Activated T-helper 1 cell treated with anti-CD3 and anti-CD28 coated beads, Interleukin-12 subunit alpha, Interleukin-12 subunit beta, Interleukin-2, Interleukin-4 antibody, amounts not matched to agents 30 ng/mL and 10 ng/mL and 1 ng/mL, durations not matched to agents 14 hours and 24 hours and 36 hours (primary cell): ENCODE measurements around the gene ITGA11. TPM values are rescaled to one million over a fixed set of nuclear protein-coding genes. Genes with fewer than 3 reads are reported as not detected.

Source experiments
- DNase-seq: peaks from one replicate; pipeline ENCODE4 v3.0.0; 2021; ENCODE audit warnings: low spot score
- H3K27ac Mint-ChIP-seq: one replicate; pipeline ENCODE4 v1.8.0; 2021; ENCODE audit warnings: mild to moderate bottlenecking, mixed read lengths
- H3K27me3 Mint-ChIP-seq: one replicate; pipeline ENCODE4 v1.8.0; 2022; ENCODE audit warnings: mild to moderate bottlenecking, moderate library complexity, mixed read lengths; ENCODE audit not compliant: insufficient read depth
- H3K36me3 Mint-ChIP-seq: one replicate; pipeline ENCODE4 v1.8.0; 2021; ENCODE audit warnings: low read depth, mixed read lengths
- H3K4me1 Mint-ChIP-seq: one replicate; pipeline ENCODE4 v1.8.0; 2021; ENCODE audit warnings: low read depth, mixed read lengths
- H3K4me3 Mint-ChIP-seq: one replicate; pipeline ENCODE4 v1.8.0; 2021; ENCODE audit warnings: mild to moderate bottlenecking, moderate library complexity, mixed read lengths
- H3K9me3 Mint-ChIP-seq: one replicate; pipeline ENCODE4 v1.8.0; 2021; ENCODE audit warnings: mixed read lengths
- intact Hi-C: fragments of 100-400 bp; cut with micrococcal nuclease; formaldehyde crosslinking; loops from one replicate; pipeline ENCODE4 v1.15.1; 2024
- total RNA-seq: library from RNA; stranded (reverse); gene quantifications from 2 replicates; pipeline ENCODE4 v1.2.3, GENCODE V29; 2022

Gene ITGA11
- total RNA-seq, 1 donor from 2014 or later = 0.23 TPM

- Mint-ChIP-seq H3K27ac (no peak overlapping the region), H3K4me1 (no peaks in the 10 kb centered on the region), H3K36me3 (no peaks in the 10 kb centered on the region), H3K27me3 (peaks cover 10% of the 10 kb centered on the region), H3K4me3 (no peak overlapping the region), H3K9me3 (no peaks in the 10 kb centered on the region)
- intact Hi-C loops = no loop called here
- no peak for DNase-seq
Measured at GRCh38 chr15:68319997-68320396, 112.0 kb downstream of the ITGA11 start.

- no peak overlapping the region for H3K4me3 Mint-ChIP-seq
- intact Hi-C loops = no loop called here
- no peaks in the 10 kb centered on the region for H3K36me3 Mint-ChIP-seq
Measured at GRCh38 chr15:68318931-68319909, 112.7 kb downstream of the ITGA11 start.

GRCh38 chr15:68318008-68318835, 113.7 kb downstream of the ITGA11 start:
- Mint-ChIP-seq H3K9me3 (no peaks in the 10 kb centered on the region), H3K4me1 (no peaks in the 10 kb centered on the region), H3K4me3 (no peak overlapping the region), H3K36me3 (no peaks in the 10 kb centered on the region), H3K27me3 (peaks cover 10% of the 10 kb centered on the region), H3K27ac (no peak overlapping the region)
- no peak for DNase-seq
- intact Hi-C loops = no loop called here

More at GRCh38 chr15:68318931-68319909, 112.7 kb downstream of the ITGA11 start:
- no peak for DNase-seq
- Mint-ChIP-seq H3K4me1 (no peaks in the 10 kb centered on the region), H3K9me3 (no peaks in the 10 kb centered on the region), H3K27ac (no peak overlapping the region), H3K27me3 (peaks cover 10% of the 10 kb centered on the region)

DNA sequence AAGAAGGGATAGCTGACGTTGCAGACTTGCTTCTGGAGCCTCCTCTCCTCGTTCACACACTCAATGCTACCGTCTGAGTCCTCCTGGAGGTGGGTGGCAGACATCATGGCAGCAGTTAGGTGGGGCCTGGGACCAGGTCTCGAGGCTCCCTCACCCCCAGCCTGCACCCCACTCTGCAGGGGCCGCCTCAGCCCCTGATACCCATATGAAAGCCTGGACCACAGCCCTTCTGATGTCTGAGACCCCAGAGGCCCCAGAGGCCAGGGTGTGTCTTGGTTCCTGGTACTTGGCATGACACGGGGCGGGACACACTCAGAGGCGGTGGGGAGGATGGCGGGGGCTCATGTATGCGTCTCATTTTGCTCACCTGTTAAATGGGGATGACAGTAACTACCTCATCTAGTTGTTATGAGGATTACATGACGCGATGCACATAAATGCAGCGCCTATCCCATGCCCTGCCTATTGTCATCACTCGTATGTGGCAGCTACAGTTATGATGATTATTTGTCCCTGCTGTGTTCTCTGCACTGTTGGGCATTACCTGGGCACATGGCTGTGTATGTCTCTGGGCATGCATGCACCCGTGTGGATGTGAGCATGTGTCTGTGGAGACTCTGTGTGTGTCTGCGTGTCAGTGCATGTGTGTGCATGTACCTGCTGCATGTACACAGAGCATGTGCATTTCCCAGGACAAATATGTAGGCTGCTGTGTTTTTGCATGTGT, 114.5 kb downstream of the ITGA11 start:
- Mint-ChIP-seq H3K9me3 (no peaks in the 10 kb centered on the region), H3K4me3 (no peak overlapping the region), H3K36me3 (no peaks in the 10 kb centered on the region), H3K4me1 (no peaks in the 10 kb centered on the region), H3K27ac (no peak overlapping the region), H3K27me3 (peaks cover 10% of the 10 kb centered on the region)
- no peak for DNase-seq
- intact Hi-C loops = no loop called here

DNA sequence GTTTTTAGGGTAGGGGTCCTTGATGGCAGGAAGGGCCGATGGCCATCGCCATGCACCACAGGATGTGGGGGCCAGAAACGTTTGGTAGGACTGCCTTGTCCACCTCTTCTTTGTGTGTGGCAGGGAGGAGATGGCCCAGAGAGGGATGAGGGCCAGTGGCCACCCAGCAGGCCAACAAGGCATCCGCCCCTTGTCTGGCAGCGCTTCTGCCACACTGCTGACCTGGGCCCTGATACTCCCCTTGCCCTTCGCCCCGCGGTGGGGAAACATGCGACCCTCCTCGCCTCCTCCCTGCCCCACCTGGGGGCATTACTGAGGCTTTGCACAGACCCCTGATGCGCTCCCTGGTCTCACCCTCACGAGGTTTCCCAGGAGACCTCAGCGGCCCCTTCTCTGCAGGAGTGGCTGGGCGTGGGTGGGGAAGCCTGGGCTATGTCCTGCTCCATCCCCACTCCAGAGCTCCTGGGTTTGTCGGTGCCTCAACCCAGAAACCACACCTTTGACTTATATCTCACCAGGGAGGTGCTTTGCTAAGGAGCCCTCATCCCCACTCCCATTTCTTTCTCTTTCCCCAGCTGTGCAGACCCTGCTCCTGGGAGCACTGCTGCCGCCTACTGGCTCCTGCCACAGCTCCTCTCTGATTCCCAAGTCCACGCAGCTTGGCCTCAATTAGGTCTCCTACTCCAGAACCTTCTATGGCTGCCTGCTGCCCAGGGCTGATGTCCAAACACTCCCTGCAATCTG, 115.7 kb downstream of the ITGA11 start:
- intact Hi-C loops = no loop called here
- no peak overlapping the region for H3K27ac Mint-ChIP-seq

DNA sequence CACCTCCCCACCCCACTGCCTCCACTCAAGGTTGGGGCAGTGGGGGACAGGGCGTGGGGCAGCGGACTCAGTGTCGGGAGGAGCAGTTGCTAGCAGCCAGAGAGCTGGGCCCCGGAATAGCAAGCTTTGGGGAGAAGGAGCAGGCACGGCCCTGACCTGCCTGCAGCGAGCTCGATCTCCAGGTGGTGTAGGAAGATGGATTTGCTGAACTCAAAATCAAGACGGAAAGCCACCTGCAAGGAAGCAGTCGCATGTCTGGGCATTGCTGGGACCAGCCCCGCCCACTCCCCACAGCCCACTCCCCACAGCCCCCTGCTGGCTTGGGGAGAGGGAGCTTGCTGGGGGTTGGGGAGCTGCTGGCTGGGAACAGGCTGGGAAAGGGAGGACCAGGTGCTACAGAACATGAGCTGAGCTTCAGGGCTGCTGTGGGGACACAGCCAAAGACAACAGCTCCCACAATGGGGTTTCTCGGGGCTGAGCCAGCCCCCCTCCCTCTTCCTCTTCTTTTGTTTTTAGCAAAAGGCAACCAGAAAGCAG, 116.4 kb downstream of the ITGA11 start:
- no peak for DNase-seq
- H3K4me1 Mint-ChIP-seq = no peaks in the 10 kb centered on the region
- no peak overlapping the region for H3K27ac Mint-ChIP-seq
- no peaks in the 10 kb centered on the region for H3K36me3 Mint-ChIP-seq
- H3K4me3 Mint-ChIP-seq = no peak overlapping the region
- intact Hi-C loops = no loop called here
- H3K9me3 Mint-ChIP-seq = no peaks in the 10 kb centered on the region
- peaks cover 6% of the 10 kb centered on the region for H3K27me3 Mint-ChIP-seq

More for the DNA sequence above, 115.7 kb downstream of the ITGA11 start:
- Mint-ChIP-seq H3K4me3 (no peak overlapping the region), H3K9me3 (no peaks in the 10 kb centered on the region), H3K27me3 (peaks cover 6% of the 10 kb centered on the region), H3K36me3 (no peaks in the 10 kb centered on the region), H3K4me1 (no peaks in the 10 kb centered on the region)
- DNase-seq = no peak

DNA sequence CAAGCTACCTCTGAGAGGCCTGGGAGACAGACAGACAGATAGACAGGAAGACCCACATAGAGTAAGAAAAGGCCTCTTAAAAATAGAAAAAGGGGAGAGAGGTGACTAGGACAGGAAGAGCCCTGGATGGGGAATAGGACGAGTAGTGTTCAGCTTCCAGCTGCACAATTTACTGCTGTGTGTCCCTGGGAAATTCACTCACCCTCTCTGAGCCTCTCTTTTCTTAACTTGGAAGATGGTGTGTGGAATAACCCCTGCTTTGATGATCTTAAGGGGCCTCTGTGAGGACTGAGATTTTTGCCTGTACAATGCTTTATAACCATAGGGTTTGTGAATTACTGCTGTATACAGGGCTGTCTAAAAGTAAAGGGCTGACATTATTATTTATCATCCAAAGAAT, 116.9 kb downstream of the ITGA11 start:
- no peak overlapping the region for H3K27ac Mint-ChIP-seq
- DNase-seq = no peak
- no peaks in the 10 kb centered on the region for H3K4me1 Mint-ChIP-seq
- no peaks in the 10 kb centered on the region for H3K36me3 Mint-ChIP-seq
- peaks cover 8% of the 10 kb centered on the region for H3K27me3 Mint-ChIP-seq
- intact Hi-C loops = no loop called here
- no peak overlapping the region for H3K4me3 Mint-ChIP-seq
- H3K9me3 Mint-ChIP-seq = no peaks in the 10 kb centered on the region

- H3K27me3 Mint-ChIP-seq = peaks cover 8% of the 10 kb centered on the region
- H3K4me3 Mint-ChIP-seq = no peak overlapping the region
- no peaks in the 10 kb centered on the region for H3K4me1 Mint-ChIP-seq
- intact Hi-C loops = no loop called here
- H3K36me3 Mint-ChIP-seq = no peaks in the 10 kb centered on the region
- no peak overlapping the region for H3K27ac Mint-ChIP-seq
- H3K9me3 Mint-ChIP-seq = no peaks in the 10 kb centered on the region
- no peak for DNase-seq
Measured at GRCh38 chr15:68314563-68314962, 117.4 kb downstream of the ITGA11 start.

- H3K4me3 Mint-ChIP-seq = no peak overlapping the region
- no peaks in the 10 kb centered on the region for H3K36me3 Mint-ChIP-seq
- H3K27ac Mint-ChIP-seq = no peak overlapping the region
- H3K4me1 Mint-ChIP-seq = no peaks in the 10 kb centered on the region
- H3K27me3 Mint-ChIP-seq = peaks cover 8% of the 10 kb centered on the region
- intact Hi-C loops = no loop called here
- H3K9me3 Mint-ChIP-seq = no peaks in the 10 kb centered on the region
- DNase-seq = no peak
Measured at GRCh38 chr15:68313501-68314410, 118.2 kb downstream of the ITGA11 start.

DNA sequence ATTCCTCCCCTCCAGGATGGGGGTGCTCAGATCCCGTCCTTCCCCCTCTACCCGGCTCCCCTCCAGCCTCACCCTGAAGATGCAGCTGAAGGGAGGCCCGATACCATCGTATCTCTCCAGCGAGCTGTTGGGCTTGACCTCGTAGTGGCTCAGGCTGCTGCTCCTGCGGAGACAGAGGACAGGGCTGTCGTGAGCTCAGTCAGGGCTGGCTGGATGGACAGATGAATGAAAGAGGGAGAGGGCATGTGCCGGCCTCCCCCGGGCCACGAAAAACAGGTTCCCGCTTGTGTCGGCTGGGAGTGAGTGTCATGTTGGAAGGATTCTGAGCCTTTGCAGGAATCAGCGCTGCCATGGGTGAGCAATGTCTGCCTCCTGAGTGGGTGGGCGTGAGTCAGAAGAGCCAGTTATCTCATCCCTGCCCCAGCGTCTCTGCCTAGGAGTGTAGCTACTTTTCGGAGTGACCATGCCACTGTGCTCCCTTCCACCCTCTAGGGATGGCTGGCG, 119.2 kb downstream of the ITGA11 start:
- DNase-seq = no peak
- no peak overlapping the region for H3K4me3 Mint-ChIP-seq
- intact Hi-C loops = no loop called here
- H3K36me3 Mint-ChIP-seq = no peaks in the 10 kb centered on the region
- H3K9me3 Mint-ChIP-seq = no peaks in the 10 kb centered on the region
- H3K27ac Mint-ChIP-seq = no peak overlapping the region
- H3K27me3 Mint-ChIP-seq = peaks cover 11% of the 10 kb centered on the region
- H3K4me1 Mint-ChIP-seq = no peaks in the 10 kb centered on the region

DNA sequence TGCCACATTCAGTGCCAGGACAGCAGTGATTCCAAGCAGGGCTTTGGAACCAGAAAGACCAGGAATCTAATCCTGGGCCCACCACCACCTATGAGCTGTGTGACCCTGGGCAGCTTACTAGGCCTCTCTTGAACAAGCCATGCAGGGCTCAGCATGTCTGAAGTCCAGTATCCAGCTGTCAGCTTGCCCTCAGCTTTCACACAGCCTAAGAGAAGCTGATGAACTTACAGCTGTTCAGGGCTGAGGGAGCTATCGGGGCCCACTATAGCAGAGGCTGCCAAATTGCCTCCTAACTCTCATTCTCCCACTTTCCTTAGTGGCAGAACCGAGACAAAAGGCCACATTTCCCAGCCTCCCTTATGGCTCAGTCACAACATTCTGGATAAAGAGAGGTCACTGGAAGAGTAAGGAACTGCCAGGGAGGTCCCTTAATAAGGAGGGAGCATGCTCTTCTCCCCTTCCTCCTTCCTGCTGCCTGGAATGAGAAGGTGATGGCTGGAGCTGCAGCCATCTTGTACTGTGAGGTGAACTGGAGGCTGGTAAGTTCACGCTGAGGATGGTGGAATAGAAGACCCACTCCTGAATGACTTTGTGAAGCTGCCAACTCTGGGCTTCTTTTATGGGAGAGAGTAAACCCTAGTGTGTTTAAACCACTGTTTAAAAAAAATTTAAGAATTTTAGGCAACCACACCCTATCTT, 120.0 kb downstream of the ITGA11 start:
- no peaks in the 10 kb centered on the region for H3K9me3 Mint-ChIP-seq
- peaks cover under 1% of the 10 kb centered on the region for H3K4me1 Mint-ChIP-seq
- H3K27ac Mint-ChIP-seq = no peak overlapping the region
- H3K27me3 Mint-ChIP-seq = peaks cover 11% of the 10 kb centered on the region
- H3K4me3 Mint-ChIP-seq = no peak overlapping the region
- H3K36me3 Mint-ChIP-seq = no peaks in the 10 kb centered on the region
- no peak for DNase-seq
- intact Hi-C loops = no loop called here
